OCI-LY1 (cell line): Measurements from ENCODE around the gene TTC23.

ENCODE experiments used
- H2AFZ ChIP-seq: fragments of 200-600 bp; sonication (generic), shearing (Covaris generic); 2 replicates; pipeline ENCODE4 v1.6.0; 2014; ENCODE audit warnings: antibody characterized with exemption, mild to moderate bottlenecking, low read length
- H3F3A ChIP-seq: fragments of 200-600 bp; sonication (generic), shearing (Covaris generic); 2 replicates; pipeline ENCODE4 v1.6.0; 2014; ENCODE audit warnings: mild to moderate bottlenecking, antibody characterized with exemption, low read length, moderate library complexity; ENCODE audit not compliant: insufficient read depth
- H3K27ac ChIP-seq: fragments of 200-600 bp; sonication (generic); 2 replicates; pipeline ENCODE4 v1.5.1; 2014; ENCODE audit warnings: low read length, mixed run types, mild to moderate bottlenecking, low read depth; ENCODE audit not compliant: poor library complexity, severe bottlenecking
- H3K27me3 ChIP-seq: fragments of 200-600 bp; sonication (generic); 2 replicates; pipeline ENCODE4 v1.6.0; 2014; ENCODE audit warnings: antibody characterized with exemption, mild to moderate bottlenecking, low read length, moderate library complexity; ENCODE audit not compliant: insufficient read depth
- H3K36me3 ChIP-seq: fragments of 200-600 bp; sonication (generic); 2 replicates; pipeline ENCODE4 v1.6.1; 2014; ENCODE audit warnings: mild to moderate bottlenecking, antibody characterized with exemption, low read length, moderate library complexity, mixed read lengths; ENCODE audit not compliant: insufficient read depth
- H3K4me1 ChIP-seq: fragments of 200-600 bp; sonication (generic); 2 replicates; pipeline ENCODE4 v1.5.1; 2014; ENCODE audit warnings: mild to moderate bottlenecking, low read length, moderate library complexity; ENCODE audit not compliant: insufficient read depth, severe bottlenecking
- H3K4me2 ChIP-seq: fragments of 200-600 bp; sonication (generic), shearing (Covaris generic); 2 replicates; pipeline ENCODE4 v1.6.1; 2014; ENCODE audit warnings: low read length
- H3K4me3 ChIP-seq: fragments of 200-600 bp; sonication (generic); 2 replicates; pipeline ENCODE4 v1.5.1; 2014; ENCODE audit warnings: low read length, low read depth, mild to moderate bottlenecking, mixed read lengths; ENCODE audit not compliant: poor library complexity, severe bottlenecking
- H3K79me2 ChIP-seq: fragments of 200-600 bp; shearing (Covaris generic); 2 replicates; pipeline ENCODE4 v1.6.1; 2016; ENCODE audit warnings: mixed run types, low read length, mixed read lengths; ENCODE audit not compliant: insufficient read depth
- H3K9ac ChIP-seq: fragments of 200-600 bp; sonication (generic), shearing (Covaris generic); 2 replicates; pipeline ENCODE4 v1.6.1; 2014; ENCODE audit warnings: mild to moderate bottlenecking, low read length, mixed read lengths
- H3K9me2 ChIP-seq: fragments of 200-600 bp; sonication (generic), shearing (Covaris generic); 2 replicates; pipeline ENCODE4 v1.6.1; 2014; ENCODE audit warnings: low read depth, mild to moderate bottlenecking, low read length, mixed read lengths
- H3K9me3 ChIP-seq: fragments of 200-600 bp; shearing (Covaris generic); 2 replicates; pipeline ENCODE4 v1.6.1; 2014; ENCODE audit warnings: low read length, mixed read lengths
- H4K20me1 ChIP-seq: fragments of 200-600 bp; sonication (generic), shearing (Covaris generic); 2 replicates; pipeline ENCODE4 v1.6.0; 2016; ENCODE audit warnings: mild to moderate bottlenecking, low read length; ENCODE audit not compliant: insufficient read depth
- CTCF ChIP-seq: fragments of 200-600 bp; sonication (generic), shearing (Covaris generic); IDR thresholded peaks from 2 replicates; pipeline ENCODE4 v1.5.1; 2017; ENCODE audit warnings: mild to moderate bottlenecking, antibody characterized with exemption, low read length, moderate library complexity, mixed read lengths
- EZH2 ChIP-seq: fragments of 200-600 bp; sonication (generic), shearing (Covaris generic); IDR thresholded peaks from 2 replicates; pipeline ENCODE4 v1.8.0; 2017; ENCODE audit warnings: borderline replicate concordance, mixed run types, mild to moderate bottlenecking, antibody characterized with exemption, low read length, moderate library complexity, mixed read lengths

The TTC23 gene

GRCh38 chr15:99121207-99121606 lies 128.2 kb downstream of the TTC23 start:
- Histone ChIP-seq H4K20me1 (no peaks in the 10 kb centered on the region), H3K4me1 (no peaks in the 10 kb centered on the region), H3K36me3 (no peaks in the 10 kb centered on the region), H3K27ac (no peak overlapping the region), H3K79me2 (no peaks in the 10 kb centered on the region), H3K4me2 (no peak overlapping the region), H3K27me3 (0 out of 2 replicates have a peak, but pooled peaks cover 9% of the 10 kb centered on the region), H3K9ac (no peak overlapping the region), H3F3A (no peaks in the 10 kb centered on the region), H2AFZ (no peak overlapping the region), H3K9me2 (no peaks in the 10 kb centered on the region), H3K9me3 (no peaks in the 10 kb centered on the region), H3K4me3 (no peak overlapping the region)
- no peak for TF ChIP-seq CTCF
- no peak for TF ChIP-seq EZH2

GRCh38 chr15:99120050-99120777 lies 129.2 kb downstream of the TTC23 start:
- Histone ChIP-seq H3K4me3 (no peak overlapping the region), H2AFZ (no peak overlapping the region), H3K9me2 (no peaks in the 10 kb centered on the region), H3K27ac (no peak overlapping the region), H3K4me1 (no peaks in the 10 kb centered on the region), H3K79me2 (no peaks in the 10 kb centered on the region), H3K9ac (no peak overlapping the region), H3K27me3 (0 out of 2 replicates have a peak, but pooled peaks cover 9% of the 10 kb centered on the region), H3K9me3 (no peaks in the 10 kb centered on the region), H3K4me2 (no peak overlapping the region), H3F3A (no peaks in the 10 kb centered on the region), H3K36me3 (no peaks in the 10 kb centered on the region), H4K20me1 (no peaks in the 10 kb centered on the region)
- TF ChIP-seq CTCF: no peak
- TF ChIP-seq EZH2: no peak

GRCh38 chr15:99118801-99119546 lies 130.4 kb downstream of the TTC23 start:
- H4K20me1 ChIP-seq: no peaks in the 10 kb centered on the region
- H3K4me1 ChIP-seq: no peaks in the 10 kb centered on the region
- no peaks in the 10 kb centered on the region for H3K79me2 ChIP-seq
- no peak overlapping the region for H3K27ac ChIP-seq
- no peaks in the 10 kb centered on the region for H3K36me3 ChIP-seq
- no peak overlapping the region for H3K9ac ChIP-seq
- H2AFZ ChIP-seq: no peak overlapping the region
- no peak overlapping the region for H3K4me3 ChIP-seq
- no peak overlapping the region for H3K4me2 ChIP-seq
- no peaks in the 10 kb centered on the region for H3K9me3 ChIP-seq
- 0 out of 2 replicates have a peak, but pooled peaks cover 9% of the 10 kb centered on the region for H3K27me3 ChIP-seq
- no peaks in the 10 kb centered on the region for H3F3A ChIP-seq
- TF ChIP-seq EZH2: no peak
- TF ChIP-seq CTCF: no peak
- H3K9me2 ChIP-seq: no peaks in the 10 kb centered on the region
